Choroid plexus epithelial cell (primary cell): ENCODE data around the gene WFDC2.

Experiments used
- DNase-seq: peaks from one replicate; pipeline ENCODE4 v3.0.0-alpha.2; 2010; ENCODE audit warnings: low read depth
- H3K4me3 ChIP-seq: 2 replicates; pipeline ENCODE4 v1.5.1; 2011; ENCODE audit warnings: low read depth, mild to moderate bottlenecking, control low read depth, low read length, moderate library complexity
- TF ChIP-seq, protein P1 (sequence below): conservative IDR thresholded peaks from 2 replicates; pipeline ENCODE4 v1.5.1; 2011; ENCODE audit warnings: low read depth, mild to moderate bottlenecking, control low read depth, inconsistent platforms, low read length, moderate library complexity

Gene WFDC2, protein sequence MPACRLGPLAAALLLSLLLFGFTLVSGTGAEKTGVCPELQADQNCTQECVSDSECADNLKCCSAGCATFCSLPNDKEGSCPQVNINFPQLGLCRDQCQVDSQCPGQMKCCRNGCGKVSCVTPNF

DNA sequence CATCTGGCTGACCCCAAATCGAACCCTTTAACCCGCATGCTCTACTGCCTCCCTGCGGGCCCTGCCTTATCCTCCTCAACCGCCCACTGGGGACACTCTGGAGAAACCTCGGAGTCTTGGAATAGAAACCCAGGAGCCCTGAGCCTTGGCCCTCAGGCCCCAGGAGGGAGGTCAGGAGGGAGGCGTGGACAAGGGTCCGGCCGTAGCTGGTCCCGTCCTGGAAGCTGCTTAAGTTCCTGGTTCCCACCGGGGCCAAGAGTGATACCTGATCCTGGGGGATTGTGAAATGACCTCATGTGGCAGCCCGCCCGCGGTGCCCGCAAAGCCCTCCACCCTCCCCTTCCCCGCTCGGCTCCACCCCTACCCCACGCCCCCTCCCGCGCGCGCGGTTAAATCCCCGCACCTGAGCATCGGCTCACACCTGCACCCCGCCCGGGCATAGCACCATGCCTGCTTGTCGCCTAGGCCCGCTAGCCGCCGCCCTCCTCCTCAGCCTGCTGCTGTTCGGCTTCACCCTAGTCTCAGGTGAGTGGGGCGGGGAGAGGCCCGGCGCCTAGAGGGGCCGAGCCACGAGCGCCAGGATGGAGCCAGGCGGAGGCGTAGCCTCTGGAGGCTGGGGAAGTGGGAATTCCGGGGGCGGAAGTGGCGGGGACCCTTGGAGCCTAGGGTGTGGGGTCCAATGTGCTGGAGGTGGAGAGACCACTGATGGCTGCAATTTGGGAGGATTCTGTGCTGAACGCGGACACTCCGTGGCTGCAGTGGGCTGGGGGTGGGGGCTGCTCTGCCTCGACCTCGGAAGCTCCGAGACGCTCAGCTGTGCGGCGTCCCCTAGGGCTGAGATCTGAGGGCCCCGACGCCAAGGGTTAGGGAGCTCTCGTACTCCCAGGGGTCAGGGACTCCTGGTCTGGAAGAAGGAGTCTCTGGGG is at the start of gene WFDC2:
Gene WFDC2, plus strand, starts transcription at position 418 of the 926 bp plus-strand sequence. Its CDS starts 29 bp downstream, at position 447.
- TF ChIP-seq, protein P1, sequence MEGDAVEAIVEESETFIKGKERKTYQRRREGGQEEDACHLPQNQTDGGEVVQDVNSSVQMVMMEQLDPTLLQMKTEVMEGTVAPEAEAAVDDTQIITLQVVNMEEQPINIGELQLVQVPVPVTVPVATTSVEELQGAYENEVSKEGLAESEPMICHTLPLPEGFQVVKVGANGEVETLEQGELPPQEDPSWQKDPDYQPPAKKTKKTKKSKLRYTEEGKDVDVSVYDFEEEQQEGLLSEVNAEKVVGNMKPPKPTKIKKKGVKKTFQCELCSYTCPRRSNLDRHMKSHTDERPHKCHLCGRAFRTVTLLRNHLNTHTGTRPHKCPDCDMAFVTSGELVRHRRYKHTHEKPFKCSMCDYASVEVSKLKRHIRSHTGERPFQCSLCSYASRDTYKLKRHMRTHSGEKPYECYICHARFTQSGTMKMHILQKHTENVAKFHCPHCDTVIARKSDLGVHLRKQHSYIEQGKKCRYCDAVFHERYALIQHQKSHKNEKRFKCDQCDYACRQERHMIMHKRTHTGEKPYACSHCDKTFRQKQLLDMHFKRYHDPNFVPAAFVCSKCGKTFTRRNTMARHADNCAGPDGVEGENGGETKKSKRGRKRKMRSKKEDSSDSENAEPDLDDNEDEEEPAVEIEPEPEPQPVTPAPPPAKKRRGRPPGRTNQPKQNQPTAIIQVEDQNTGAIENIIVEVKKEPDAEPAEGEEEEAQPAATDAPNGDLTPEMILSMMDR = no peak
- no peak for DNase-seq
- peak within 1 kb of the TSS; percentile 26 for H3K4me3 ChIP-seq

DNA sequence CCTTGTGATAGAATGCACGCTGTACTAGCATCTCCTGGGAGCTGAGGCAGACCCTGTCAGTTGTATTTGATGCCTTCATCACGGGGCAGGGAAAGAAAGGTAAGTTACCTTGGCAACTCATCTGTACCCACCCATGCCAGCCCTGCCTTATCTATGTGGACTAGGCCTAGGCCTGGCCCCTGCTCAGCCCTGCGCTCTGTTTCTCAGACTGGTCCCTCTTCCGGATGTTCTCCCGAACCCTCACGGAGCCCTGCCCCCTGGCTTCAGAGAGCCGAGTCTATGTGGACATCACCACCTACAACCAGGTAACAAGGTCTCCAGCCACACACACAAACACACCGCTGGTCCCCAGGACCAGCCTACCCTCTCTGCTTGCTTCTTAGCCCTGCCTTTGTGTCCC is 49.4 kb upstream of the WFDC2 start:
- no peak for DNase-seq
- TF ChIP-seq, protein P1 = no peak
- no peak overlapping the region for H3K4me3 ChIP-seq

DNA sequence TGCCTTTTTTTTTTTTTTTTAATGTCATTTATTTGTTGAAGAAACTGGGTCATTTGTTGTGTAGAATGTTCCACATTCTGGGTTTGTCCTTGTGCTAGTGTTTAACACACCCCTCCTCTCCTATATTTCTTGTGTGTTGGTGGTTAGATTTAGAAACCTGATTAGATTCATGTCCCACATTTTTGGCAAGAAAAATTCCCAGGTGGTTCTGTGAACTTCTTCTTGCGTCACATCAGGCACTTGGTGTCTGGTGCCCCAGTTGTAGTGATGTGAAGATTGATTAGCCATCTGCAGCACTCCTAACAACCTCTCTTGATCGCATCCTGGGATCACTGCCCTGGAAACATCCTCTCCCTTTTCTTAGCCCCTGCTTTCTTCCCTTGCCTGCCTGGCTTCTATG is 45.9 kb upstream of the WFDC2 start:
- no peak overlapping the region for H3K4me3 ChIP-seq
- DNase-seq = no peak
- TF ChIP-seq, protein P1 = no peak

DNA sequence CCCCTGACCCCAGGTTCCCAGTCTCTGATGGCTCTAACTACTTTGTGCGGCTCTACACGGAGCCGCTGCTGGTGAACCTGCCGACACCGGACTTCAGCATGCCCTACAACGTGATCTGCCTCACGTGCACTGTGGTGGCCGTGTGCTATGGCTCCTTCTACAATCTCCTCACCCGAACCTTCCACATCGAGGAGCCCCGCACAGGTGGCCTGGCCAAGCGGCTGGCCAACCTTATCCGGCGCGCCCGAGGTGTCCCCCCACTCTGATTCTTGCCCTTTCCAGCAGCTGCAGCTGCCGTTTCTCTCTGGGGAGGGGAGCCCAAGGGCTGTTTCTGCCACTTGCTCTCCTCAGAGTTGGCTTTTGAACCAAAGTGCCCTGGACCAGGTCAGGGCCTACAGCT is 44.0 kb upstream of the WFDC2 start:
- no peak overlapping the region for H3K4me3 ChIP-seq
- DNase-seq = no peak
- TF ChIP-seq, protein P1 = no peak

DNA sequence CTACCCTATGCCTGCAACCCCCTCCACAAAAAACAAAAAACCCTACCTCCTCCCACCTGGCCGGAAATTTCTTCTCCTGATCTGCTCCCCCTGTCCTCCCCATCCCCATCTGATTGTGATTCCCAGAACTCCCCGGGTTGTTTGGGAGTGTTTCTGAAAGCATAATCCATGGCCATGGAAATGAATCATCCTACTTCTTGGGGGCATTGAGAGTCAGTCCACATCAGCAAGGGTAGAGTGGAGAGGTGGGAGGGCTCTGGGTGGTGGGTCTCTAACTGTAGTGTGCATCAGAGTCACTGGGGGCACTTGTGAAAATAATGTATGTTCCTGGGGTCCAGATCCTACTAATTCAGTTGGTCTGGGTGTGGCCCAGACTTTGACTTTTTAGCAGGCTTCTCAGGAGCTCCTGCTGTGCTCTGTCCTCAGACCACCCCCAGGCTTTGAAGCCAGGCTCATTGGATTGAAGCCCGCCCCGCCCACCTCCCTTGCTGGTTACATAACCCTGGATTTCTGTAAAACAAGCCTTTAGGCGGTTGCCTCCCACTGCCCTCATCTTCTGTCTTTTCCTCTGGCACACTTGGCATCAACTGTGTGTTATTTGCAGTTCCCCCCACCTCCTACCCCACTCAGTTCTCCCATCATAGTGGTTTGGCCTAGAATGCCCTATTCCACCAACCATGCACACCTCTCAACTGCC is 43.1 kb upstream of the WFDC2 start:
- no peak overlapping the region for H3K4me3 ChIP-seq
- TF ChIP-seq, protein P1 = no peak
- peak; percentile 17 for DNase-seq

DNA sequence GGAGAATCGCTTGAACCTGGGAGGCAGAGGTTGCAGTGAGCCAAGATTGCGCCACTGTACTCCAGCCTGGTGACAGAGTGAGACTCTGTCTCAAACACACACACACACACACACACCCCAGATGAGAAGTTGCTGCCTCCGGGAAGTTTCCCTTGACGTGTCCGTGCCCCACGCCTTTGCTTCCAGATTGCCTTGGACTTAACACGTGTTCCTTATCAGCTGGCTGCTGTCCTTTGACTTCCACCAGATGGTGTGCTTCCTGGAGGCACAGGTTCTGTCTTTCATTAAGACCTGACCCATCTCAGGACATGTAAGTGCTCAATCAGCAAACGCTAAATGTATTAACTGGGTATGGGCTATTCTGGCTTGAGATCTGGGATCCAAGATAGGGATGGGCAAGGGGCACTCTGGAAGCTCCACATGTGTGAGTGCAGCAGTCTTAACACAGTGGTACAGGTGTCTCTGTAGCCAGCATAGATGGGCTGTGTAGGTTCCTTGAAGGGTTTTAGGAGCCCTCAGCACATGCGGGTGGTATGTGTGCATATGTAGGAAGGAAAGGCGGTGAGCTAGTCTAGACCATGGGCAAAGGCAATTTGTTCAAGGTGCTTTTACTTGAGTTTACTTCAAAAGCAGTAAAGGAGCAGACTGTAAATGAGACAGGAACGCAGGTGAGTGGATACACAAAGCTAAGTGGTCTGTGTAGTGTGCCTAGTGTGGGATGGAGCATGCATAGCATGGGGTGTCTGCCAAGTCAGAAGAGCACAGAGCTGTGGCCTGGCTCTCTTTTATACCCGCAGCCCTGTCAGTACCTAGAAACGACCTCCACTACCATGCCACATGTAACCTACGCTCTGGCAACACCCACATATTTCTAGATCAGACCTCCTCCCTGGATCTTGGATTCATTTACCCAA is 42.1 kb upstream of the WFDC2 start:
- TF ChIP-seq, protein P1 = no peak
- H3K4me3 ChIP-seq = no peak overlapping the region
- DNase-seq = peak; percentile 37
